Liver (tissue), 3 donors: ENCODE measurements around the gene MYO7B.

ENCODE experiments used
- EGR1 ChIP-seq, 2 donors: IDR thresholded peaks; 2 replicates each; pipeline ENCODE4 v1.6.1; 2016 to 2018; ENCODE audit warnings: antibody characterized with exemption in 2 of 2, low read depth in 2 of 2
- FOXA1 ChIP-seq: IDR thresholded peaks from 2 replicates; pipeline ENCODE4 v1.6.1; 2016; ENCODE audit warnings: antibody characterized with exemption
- FOXA2 ChIP-seq: IDR thresholded peaks from 2 replicates; pipeline ENCODE4 v1.6.1; 2016; ENCODE audit warnings: antibody characterized with exemption
- GABPA ChIP-seq, 2 donors: IDR thresholded peaks in 1 of 2; conservative IDR thresholded peaks in 1 of 2; 2 replicates each; pipeline ENCODE4 v1.6.1; 2016; ENCODE audit warnings: antibody characterized with exemption in 2 of 2, mild to moderate bottlenecking in 1 of 2, moderate library complexity in 1 of 2
- MAX ChIP-seq: IDR thresholded peaks from 2 replicates; pipeline ENCODE4 v1.6.1; 2016; ENCODE audit warnings: antibody characterized with exemption
- RAD21 ChIP-seq, 2 donors: IDR thresholded peaks; 2 replicates each; pipeline ENCODE4 v1.6.1; 2016; ENCODE audit warnings: antibody characterized with exemption in 2 of 2, mild to moderate bottlenecking in 2 of 2
- RXRA ChIP-seq, 2 donors: IDR thresholded peaks; 2 replicates each; pipeline ENCODE4 v1.6.1; 2017 to 2018; ENCODE audit warnings: antibody characterized with exemption in 2 of 2, mild to moderate bottlenecking in 1 of 2
- TAF1 ChIP-seq: conservative IDR thresholded peaks from 2 replicates; pipeline ENCODE4 v1.6.1; 2016; ENCODE audit warnings: antibody characterized with exemption, mild to moderate bottlenecking
- YY1 ChIP-seq: IDR thresholded peaks from 2 replicates; pipeline ENCODE4 v1.6.1; 2016; ENCODE audit warnings: antibody characterized with exemption, mild to moderate bottlenecking
- TF ChIP-seq, protein P1 (sequence below): fragments of 150-350 bp; IDR thresholded peaks from 2 replicates; pipeline ENCODE4 v1.5.1; 2017; ENCODE audit warnings: improper control_type of control experiment, low read depth, low read length; ENCODE audit not compliant: missing input control
- TF ChIP-seq, protein P2 (sequence below): IDR thresholded peaks from 2 replicates; pipeline ENCODE4 v1.6.1; 2016; ENCODE audit warnings: antibody characterized with exemption
- donor health status: healthy.
- donor health status: healthy.

DNA sequence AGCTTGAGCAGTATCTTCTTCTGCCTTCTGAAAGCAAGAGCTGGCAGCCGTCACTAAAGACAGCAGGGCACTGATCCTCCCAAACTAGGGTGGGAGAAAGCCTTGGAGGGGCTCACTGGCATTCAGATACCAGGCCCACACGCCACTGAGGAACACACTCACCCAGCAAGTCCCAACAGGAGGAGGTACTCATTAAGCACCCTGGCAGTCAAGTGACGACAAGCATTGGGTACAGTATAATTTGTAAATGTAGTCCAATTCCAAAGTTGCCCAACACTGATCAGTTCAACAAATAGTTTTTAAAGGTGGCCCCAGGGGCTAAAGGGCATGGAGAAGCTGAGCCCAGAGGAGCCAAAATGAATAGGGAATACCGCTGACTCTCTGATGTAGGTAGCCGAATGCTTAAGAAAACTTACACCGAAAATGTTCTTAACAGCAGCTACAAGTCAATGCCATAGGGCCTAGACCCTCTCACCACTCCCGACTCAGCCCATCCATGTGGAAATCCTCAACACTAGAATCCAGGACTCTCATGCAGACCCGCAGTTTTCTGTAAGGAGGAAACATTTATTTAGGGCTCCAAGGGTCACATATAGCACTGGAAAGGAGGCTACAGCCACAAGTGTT, 129.9 kb downstream of the MYO7B start:
- TF ChIP-seq, protein P1, sequence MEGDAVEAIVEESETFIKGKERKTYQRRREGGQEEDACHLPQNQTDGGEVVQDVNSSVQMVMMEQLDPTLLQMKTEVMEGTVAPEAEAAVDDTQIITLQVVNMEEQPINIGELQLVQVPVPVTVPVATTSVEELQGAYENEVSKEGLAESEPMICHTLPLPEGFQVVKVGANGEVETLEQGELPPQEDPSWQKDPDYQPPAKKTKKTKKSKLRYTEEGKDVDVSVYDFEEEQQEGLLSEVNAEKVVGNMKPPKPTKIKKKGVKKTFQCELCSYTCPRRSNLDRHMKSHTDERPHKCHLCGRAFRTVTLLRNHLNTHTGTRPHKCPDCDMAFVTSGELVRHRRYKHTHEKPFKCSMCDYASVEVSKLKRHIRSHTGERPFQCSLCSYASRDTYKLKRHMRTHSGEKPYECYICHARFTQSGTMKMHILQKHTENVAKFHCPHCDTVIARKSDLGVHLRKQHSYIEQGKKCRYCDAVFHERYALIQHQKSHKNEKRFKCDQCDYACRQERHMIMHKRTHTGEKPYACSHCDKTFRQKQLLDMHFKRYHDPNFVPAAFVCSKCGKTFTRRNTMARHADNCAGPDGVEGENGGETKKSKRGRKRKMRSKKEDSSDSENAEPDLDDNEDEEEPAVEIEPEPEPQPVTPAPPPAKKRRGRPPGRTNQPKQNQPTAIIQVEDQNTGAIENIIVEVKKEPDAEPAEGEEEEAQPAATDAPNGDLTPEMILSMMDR: no peak
- peak in 1 of 2 donors; percentile 3 for TF ChIP-seq RAD21 (IDR thresholded peaks at IDR 0.05)
- TF ChIP-seq, protein P2, sequence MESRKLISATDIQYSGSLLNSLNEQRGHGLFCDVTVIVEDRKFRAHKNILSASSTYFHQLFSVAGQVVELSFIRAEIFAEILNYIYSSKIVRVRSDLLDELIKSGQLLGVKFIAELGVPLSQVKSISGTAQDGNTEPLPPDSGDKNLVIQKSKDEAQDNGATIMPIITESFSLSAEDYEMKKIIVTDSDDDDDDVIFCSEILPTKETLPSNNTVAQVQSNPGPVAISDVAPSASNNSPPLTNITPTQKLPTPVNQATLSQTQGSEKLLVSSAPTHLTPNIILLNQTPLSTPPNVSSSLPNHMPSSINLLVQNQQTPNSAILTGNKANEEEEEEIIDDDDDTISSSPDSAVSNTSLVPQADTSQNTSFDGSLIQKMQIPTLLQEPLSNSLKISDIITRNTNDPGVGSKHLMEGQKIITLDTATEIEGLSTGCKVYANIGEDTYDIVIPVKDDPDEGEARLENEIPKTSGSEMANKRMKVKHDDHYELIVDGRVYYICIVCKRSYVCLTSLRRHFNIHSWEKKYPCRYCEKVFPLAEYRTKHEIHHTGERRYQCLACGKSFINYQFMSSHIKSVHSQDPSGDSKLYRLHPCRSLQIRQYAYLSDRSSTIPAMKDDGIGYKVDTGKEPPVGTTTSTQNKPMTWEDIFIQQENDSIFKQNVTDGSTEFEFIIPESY: no peak
- no peak for TF ChIP-seq FOXA1
- TF ChIP-seq TAF1: peak; percentile 61
- peak; percentile 33 for TF ChIP-seq MAX
- TF ChIP-seq GABPA (IDR thresholded peaks at IDR 0.05 in 1 of 2, conservative IDR thresholded peaks at IDR 0.05 in 1 of 2): no peak
- peak; percentile 75 to 80 for TF ChIP-seq RXRA (IDR thresholded peaks at IDR 0.05)
- TF ChIP-seq YY1: peak; percentile 37
- no peak for TF ChIP-seq FOXA2
- TF ChIP-seq EGR1 (IDR thresholded peaks at IDR 0.05; ENCODE audit: low read depth in 2 of 2): no peak
